Measurements from ENCODE around the gene HM13. TPM values are rescaled to one million over a fixed set of nuclear protein-coding genes. Genes with fewer than 3 reads are reported as not detected.

The HM13 gene
- total and polyA plus RNA-seq, 2 of the 13 experiments (the other 11 are each of a cell fraction or from before 2014, with no cell fraction given): 118 to 243 TPM

DNA sequence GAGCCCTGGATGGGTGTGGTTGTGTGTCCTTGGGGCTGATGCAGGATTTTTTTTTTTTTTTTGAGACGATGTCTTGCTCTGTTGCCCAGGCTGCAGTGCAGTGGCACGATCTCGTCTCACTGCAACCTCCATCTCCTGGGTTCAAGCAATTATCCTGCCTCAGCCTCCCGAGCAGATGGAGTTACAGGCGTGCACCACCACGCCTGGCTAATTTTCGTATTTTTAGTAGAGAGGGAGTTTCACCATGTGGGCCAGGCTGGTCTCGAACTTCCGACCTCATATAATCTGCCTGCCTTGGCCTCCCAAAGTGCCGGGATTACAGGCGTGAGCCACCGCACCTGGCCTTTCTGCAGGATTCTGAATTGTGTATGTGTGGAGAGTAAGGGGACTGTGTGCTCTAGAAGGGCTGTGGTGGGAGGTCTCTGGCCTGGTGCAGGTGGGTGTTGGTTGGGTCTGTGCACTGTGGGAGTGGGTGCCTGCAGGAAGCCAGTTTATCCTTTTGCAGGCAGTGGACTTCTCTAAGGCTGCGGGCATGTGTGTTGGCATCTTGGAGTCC lies 79.8 kb downstream of the HM13 start (continued):
- TF ChIP-seq, protein P1, sequence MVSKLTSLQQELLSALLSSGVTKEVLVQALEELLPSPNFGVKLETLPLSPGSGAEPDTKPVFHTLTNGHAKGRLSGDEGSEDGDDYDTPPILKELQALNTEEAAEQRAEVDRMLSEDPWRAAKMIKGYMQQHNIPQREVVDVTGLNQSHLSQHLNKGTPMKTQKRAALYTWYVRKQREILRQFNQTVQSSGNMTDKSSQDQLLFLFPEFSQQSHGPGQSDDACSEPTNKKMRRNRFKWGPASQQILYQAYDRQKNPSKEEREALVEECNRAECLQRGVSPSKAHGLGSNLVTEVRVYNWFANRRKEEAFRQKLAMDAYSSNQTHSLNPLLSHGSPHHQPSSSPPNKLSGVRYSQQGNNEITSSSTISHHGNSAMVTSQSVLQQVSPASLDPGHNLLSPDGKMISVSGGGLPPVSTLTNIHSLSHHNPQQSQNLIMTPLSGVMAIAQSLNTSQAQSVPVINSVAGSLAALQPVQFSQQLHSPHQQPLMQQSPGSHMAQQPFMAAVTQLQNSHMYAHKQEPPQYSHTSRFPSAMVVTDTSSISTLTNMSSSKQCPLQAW (CRISPR knock-in tag; IDR thresholded peaks at IDR 0.05): no peak
- TF ChIP-seq, protein P2, sequence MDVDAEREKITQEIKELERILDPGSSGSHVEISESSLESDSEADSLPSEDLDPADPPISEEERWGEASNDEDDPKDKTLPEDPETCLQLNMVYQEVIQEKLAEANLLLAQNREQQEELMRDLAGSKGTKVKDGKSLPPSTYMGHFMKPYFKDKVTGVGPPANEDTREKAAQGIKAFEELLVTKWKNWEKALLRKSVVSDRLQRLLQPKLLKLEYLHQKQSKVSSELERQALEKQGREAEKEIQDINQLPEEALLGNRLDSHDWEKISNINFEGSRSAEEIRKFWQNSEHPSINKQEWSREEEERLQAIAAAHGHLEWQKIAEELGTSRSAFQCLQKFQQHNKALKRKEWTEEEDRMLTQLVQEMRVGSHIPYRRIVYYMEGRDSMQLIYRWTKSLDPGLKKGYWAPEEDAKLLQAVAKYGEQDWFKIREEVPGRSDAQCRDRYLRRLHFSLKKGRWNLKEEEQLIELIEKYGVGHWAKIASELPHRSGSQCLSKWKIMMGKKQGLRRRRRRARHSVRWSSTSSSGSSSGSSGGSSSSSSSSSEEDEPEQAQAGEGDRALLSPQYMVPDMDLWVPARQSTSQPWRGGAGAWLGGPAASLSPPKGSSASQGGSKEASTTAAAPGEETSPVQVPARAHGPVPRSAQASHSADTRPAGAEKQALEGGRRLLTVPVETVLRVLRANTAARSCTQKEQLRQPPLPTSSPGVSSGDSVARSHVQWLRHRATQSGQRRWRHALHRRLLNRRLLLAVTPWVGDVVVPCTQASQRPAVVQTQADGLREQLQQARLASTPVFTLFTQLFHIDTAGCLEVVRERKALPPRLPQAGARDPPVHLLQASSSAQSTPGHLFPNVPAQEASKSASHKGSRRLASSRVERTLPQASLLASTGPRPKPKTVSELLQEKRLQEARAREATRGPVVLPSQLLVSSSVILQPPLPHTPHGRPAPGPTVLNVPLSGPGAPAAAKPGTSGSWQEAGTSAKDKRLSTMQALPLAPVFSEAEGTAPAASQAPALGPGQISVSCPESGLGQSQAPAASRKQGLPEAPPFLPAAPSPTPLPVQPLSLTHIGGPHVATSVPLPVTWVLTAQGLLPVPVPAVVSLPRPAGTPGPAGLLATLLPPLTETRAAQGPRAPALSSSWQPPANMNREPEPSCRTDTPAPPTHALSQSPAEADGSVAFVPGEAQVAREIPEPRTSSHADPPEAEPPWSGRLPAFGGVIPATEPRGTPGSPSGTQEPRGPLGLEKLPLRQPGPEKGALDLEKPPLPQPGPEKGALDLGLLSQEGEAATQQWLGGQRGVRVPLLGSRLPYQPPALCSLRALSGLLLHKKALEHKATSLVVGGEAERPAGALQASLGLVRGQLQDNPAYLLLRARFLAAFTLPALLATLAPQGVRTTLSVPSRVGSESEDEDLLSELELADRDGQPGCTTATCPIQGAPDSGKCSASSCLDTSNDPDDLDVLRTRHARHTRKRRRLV (CRISPR knock-in tag; IDR thresholded peaks at IDR 0.05): no peak
- TF ChIP-seq, protein P3, sequence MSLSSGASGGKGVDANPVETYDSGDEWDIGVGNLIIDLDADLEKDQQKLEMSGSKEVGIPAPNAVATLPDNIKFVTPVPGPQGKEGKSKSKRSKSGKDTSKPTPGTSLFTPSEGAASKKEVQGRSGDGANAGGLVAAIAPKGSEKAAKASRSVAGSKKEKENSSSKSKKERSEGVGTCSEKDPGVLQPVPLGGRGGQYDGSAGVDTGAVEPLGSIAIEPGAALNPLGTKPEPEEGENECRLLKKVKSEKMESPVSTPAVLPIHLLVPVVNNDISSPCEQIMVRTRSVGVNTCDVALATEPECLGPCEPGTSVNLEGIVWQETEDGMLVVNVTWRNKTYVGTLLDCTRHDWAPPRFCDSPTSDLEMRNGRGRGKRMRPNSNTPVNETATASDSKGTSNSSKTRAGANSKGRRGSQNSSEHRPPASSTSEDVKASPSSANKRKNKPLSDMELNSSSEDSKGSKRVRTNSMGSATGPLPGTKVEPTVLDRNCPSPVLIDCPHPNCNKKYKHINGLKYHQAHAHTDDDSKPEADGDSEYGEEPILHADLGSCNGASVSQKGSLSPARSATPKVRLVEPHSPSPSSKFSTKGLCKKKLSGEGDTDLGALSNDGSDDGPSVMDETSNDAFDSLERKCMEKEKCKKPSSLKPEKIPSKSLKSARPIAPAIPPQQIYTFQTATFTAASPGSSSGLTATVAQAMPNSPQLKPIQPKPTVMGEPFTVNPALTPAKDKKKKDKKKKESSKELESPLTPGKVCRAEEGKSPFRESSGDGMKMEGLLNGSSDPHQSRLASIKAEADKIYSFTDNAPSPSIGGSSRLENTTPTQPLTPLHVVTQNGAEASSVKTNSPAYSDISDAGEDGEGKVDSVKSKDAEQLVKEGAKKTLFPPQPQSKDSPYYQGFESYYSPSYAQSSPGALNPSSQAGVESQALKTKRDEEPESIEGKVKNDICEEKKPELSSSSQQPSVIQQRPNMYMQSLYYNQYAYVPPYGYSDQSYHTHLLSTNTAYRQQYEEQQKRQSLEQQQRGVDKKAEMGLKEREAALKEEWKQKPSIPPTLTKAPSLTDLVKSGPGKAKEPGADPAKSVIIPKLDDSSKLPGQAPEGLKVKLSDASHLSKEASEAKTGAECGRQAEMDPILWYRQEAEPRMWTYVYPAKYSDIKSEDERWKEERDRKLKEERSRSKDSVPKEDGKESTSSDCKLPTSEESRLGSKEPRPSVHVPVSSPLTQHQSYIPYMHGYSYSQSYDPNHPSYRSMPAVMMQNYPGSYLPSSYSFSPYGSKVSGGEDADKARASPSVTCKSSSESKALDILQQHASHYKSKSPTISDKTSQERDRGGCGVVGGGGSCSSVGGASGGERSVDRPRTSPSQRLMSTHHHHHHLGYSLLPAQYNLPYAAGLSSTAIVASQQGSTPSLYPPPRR (CRISPR knock-in tag; IDR thresholded peaks at IDR 0.05; ENCODE audit: borderline replicate concordance): peak; percentile 50; the same call in 1 of the 2 replicates
- TF ChIP-seq NONO (IDR thresholded peaks at IDR 0.05) (no peak), NONO (CRISPR knock-in tag; conservative IDR thresholded peaks at IDR 0.05) (0 out of 2 replicates have a peak, but pooled peaks have one; percentile 7), ZNF234 (CRISPR knock-in tag; conservative IDR thresholded peaks at IDR 0.05) (no peak), SMAD9 (CRISPR knock-in tag; IDR thresholded peaks at IDR 0.05) (peak; percentile 74; the same call in 1 of the 2 replicates), EEA1 (CRISPR knock-in tag; IDR thresholded peaks at IDR 0.05; ENCODE audit: borderline replicate concordance) (peak; percentile 16; the same call in 1 of the 2 replicates), ZNF550 (CRISPR knock-in tag; IDR thresholded peaks at IDR 0.05; ENCODE audit: borderline replicate concordance) (0 out of 2 replicates have a peak, but pooled peaks have one; percentile 43), HMG20A (CRISPR knock-in tag; IDR thresholded peaks at IDR 0.05; ENCODE audit: borderline replicate concordance) (no peak), NR2C2 (CRISPR knock-in tag; IDR thresholded peaks at IDR 0.05; ENCODE audit: borderline replicate concordance) (no peak)
- TF ChIP-seq, protein P4, sequence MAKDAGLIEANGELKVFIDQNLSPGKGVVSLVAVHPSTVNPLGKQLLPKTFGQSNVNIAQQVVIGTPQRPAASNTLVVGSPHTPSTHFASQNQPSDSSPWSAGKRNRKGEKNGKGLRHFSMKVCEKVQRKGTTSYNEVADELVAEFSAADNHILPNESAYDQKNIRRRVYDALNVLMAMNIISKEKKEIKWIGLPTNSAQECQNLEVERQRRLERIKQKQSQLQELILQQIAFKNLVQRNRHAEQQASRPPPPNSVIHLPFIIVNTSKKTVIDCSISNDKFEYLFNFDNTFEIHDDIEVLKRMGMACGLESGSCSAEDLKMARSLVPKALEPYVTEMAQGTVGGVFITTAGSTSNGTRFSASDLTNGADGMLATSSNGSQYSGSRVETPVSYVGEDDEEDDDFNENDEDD (CRISPR knock-in tag; IDR thresholded peaks at IDR 0.05; ENCODE audit: borderline replicate concordance): no peak
- TF ChIP-seq, protein P5, sequence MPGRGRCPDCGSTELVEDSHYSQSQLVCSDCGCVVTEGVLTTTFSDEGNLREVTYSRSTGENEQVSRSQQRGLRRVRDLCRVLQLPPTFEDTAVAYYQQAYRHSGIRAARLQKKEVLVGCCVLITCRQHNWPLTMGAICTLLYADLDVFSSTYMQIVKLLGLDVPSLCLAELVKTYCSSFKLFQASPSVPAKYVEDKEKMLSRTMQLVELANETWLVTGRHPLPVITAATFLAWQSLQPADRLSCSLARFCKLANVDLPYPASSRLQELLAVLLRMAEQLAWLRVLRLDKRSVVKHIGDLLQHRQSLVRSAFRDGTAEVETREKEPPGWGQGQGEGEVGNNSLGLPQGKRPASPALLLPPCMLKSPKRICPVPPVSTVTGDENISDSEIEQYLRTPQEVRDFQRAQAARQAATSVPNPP (CRISPR knock-in tag; IDR thresholded peaks at IDR 0.05): no peak
- TF ChIP-seq, protein P6, sequence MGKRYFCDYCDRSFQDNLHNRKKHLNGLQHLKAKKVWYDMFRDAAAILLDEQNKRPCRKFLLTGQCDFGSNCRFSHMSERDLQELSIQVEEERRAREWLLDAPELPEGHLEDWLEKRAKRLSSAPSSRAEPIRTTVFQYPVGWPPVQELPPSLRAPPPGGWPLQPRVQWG (CRISPR knock-in tag; IDR thresholded peaks at IDR 0.05; ENCODE audit: borderline replicate concordance, low read depth): no peak

Data from HepG2 (cell line).